Memory B cell (primary cell): Measurements from ENCODE around the gene EYS.

ENCODE experiments used
- ATAC-seq: fragments of 150-1000 bp; cut with Tn5 transposase; 2 replicates; pipeline ENCODE4 v1.10.0; 2021; ENCODE audit warnings: low read depth, mild to moderate bottlenecking, moderate library complexity
- DNase-seq, 2 donors: peaks; one replicate each; pipeline ENCODE4 v3.0.0; 2022; ENCODE audit warnings: low spot score in 2 of 2
- H3K27ac Mint-ChIP-seq: one replicate; pipeline ENCODE4 v1.8.0; 2022; ENCODE audit warnings: mild to moderate bottlenecking, moderate library complexity, mixed read lengths
- H3K27me3 Mint-ChIP-seq: one replicate; pipeline ENCODE4 v1.8.0; 2022; ENCODE audit warnings: mixed read lengths
- H3K36me3 Mint-ChIP-seq: one replicate; pipeline ENCODE4 v1.8.0; 2022; ENCODE audit warnings: mild to moderate bottlenecking, mixed read lengths
- H3K4me1 Mint-ChIP-seq: one replicate; pipeline ENCODE4 v1.8.0; 2022; ENCODE audit warnings: mixed read lengths
- H3K4me3 Mint-ChIP-seq: one replicate; pipeline ENCODE4 v1.8.0; 2022; ENCODE audit warnings: mild to moderate bottlenecking, moderate library complexity, mixed read lengths
- H3K9me3 Mint-ChIP-seq: one replicate; pipeline ENCODE4 v1.8.0; 2022; ENCODE audit warnings: mixed read lengths

EYS gene

GRCh38 chr6:64679416-64679815, 1027.6 kb downstream of the EYS start:
- Mint-ChIP-seq H3K27ac (no peak overlapping the region), H3K27me3 (no peaks in the 10 kb centered on the region), H3K4me3 (no peak overlapping the region), H3K36me3 (no peaks in the 10 kb centered on the region), H3K9me3 (peaks cover 6% of the 10 kb centered on the region), H3K4me1 (no peaks in the 10 kb centered on the region)
- no peak for DNase-seq
- ATAC-seq, result no peak

DNA sequence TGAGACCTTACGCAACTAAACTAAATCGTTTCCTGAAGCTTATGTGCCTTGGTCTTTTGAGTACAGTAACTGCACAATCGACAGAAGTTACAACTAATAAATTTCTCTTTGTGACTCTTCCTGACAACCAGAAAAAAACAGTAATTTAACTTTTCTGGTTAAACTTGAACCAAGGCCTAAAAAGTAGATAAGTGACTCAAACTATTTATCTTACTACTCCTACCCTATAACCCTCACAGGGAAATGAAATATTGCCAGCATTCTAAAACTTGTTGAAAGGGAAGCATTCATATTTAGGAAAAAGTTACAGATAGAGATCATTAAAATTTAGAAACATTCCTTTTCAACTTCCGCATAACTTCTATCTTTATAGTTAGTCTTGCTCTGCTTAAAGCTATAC, 1034.4 kb downstream of the EYS start:
- H3K36me3 Mint-ChIP-seq, result no peaks in the 10 kb centered on the region
- no peaks in the 10 kb centered on the region for H3K4me1 Mint-ChIP-seq
- H3K27me3 Mint-ChIP-seq, result no peaks in the 10 kb centered on the region
- H3K9me3 Mint-ChIP-seq, result peaks cover 1% of the 10 kb centered on the region
- H3K27ac Mint-ChIP-seq, result no peak overlapping the region
- ATAC-seq (no peak), DNase-seq (no peak)
- H3K4me3 Mint-ChIP-seq, result no peak overlapping the region

- Mint-ChIP-seq H3K27me3 (no peaks in the 10 kb centered on the region), H3K9me3 (peaks cover 1% of the 10 kb centered on the region), H3K4me3 (no peak overlapping the region), H3K36me3 (no peaks in the 10 kb centered on the region), H3K27ac (no peak overlapping the region), H3K4me1 (no peaks in the 10 kb centered on the region)
- no peak for ATAC-seq
- DNase-seq, result no peak
These were observed 1034.9 kb downstream of the EYS start for GRCh38 chr6:64672131-64672530.

GRCh38 chr6:64665137-64665536, 1041.9 kb downstream of the EYS start:
- DNase-seq (no peak), ATAC-seq (no peak)
- Mint-ChIP-seq H3K27ac (no peak overlapping the region), H3K4me3 (no peak overlapping the region), H3K36me3 (no peaks in the 10 kb centered on the region), H3K9me3 (peaks cover 5% of the 10 kb centered on the region), H3K4me1 (no peaks in the 10 kb centered on the region), H3K27me3 (no peaks in the 10 kb centered on the region)

- Mint-ChIP-seq H3K36me3 (no peaks in the 10 kb centered on the region), H3K4me3 (no peak overlapping the region), H3K9me3 (peaks cover 5% of the 10 kb centered on the region), H3K4me1 (no peaks in the 10 kb centered on the region), H3K27ac (no peak overlapping the region), H3K27me3 (no peaks in the 10 kb centered on the region)
- DNase-seq (no peak), ATAC-seq (no peak)
These were observed 1042.5 kb downstream of the EYS start for GRCh38 chr6:64664480-64664879.

DNA sequence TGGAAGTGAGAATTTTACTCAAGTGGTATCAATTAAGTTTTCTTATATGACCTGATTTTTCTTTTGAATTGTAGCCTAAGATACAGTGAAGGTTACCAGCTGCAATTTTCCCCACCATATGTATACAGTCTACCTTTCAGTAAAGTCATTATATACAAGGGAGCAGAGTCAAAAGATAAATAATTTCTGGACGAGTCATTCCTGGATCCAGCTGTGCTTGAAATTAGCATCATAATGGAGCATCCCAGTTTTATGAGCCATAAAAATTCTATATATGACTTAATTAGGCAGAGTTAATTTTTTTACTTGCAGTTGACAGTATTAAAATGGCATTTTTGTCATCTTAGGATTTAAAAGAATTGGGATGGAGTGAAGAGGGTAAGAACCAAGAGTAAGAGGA, 1063.0 kb downstream of the EYS start:
- no peaks in the 10 kb centered on the region for H3K9me3 Mint-ChIP-seq
- DNase-seq (no peak), ATAC-seq (no peak)
- H3K27me3 Mint-ChIP-seq, result no peaks in the 10 kb centered on the region
- H3K4me3 Mint-ChIP-seq, result no peak overlapping the region
- H3K4me1 Mint-ChIP-seq, result no peaks in the 10 kb centered on the region
- no peaks in the 10 kb centered on the region for H3K36me3 Mint-ChIP-seq
- H3K27ac Mint-ChIP-seq, result no peak overlapping the region

DNA sequence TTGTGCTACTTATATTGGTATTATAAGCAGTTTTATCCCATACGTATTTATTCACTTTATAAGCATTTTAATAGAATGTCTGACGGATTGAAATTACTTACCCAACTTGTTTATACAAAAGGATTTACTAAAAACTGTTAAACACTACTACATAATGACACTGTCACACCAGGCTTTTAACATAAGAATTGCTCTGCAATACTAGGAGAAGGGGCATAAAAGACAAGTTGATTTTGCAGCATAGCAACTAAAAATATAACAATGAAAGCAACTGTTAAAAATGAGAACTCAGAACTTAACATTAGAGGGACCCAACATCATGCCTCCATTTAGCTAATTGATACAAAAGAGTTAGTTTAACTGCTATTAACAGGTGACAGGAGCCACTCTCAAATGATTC, 1076.1 kb downstream of the EYS start:
- DNase-seq (no peak), ATAC-seq (no peak)
- no peak overlapping the region for H3K4me3 Mint-ChIP-seq
- H3K4me1 Mint-ChIP-seq, result no peaks in the 10 kb centered on the region
- no peaks in the 10 kb centered on the region for H3K27me3 Mint-ChIP-seq
- no peaks in the 10 kb centered on the region for H3K9me3 Mint-ChIP-seq
- H3K36me3 Mint-ChIP-seq, result no peaks in the 10 kb centered on the region
- H3K27ac Mint-ChIP-seq, result no peak overlapping the region

DNA sequence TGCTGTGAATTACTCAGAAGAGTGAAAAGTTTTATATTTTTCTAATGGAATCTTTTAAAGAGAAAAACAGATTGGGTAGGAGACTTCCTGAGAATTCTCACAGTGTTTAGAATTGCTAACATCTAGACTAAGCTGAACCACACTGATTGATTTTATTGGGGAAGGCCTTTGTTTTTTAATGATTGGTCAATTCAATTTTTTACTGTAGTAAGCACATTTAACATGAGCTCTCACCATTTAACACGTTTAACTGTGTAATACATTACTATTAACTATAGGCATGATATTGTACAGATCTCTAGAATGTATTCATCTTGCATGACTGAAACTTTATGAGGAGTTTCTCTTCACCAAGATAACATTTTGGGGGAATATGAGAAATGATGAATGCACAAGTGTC, 1084.1 kb downstream of the EYS start:
- H3K9me3 Mint-ChIP-seq, result no peaks in the 10 kb centered on the region
- no peaks in the 10 kb centered on the region for H3K27me3 Mint-ChIP-seq
- DNase-seq, result no peak
- H3K4me3 Mint-ChIP-seq, result no peak overlapping the region
- no peaks in the 10 kb centered on the region for H3K36me3 Mint-ChIP-seq
- H3K4me1 Mint-ChIP-seq, result no peaks in the 10 kb centered on the region
- no peak for ATAC-seq
- no peak overlapping the region for H3K27ac Mint-ChIP-seq

- DNase-seq (no peak), ATAC-seq (no peak)
- no peaks in the 10 kb centered on the region for H3K4me1 Mint-ChIP-seq
- no peak overlapping the region for H3K27ac Mint-ChIP-seq
- no peaks in the 10 kb centered on the region for H3K36me3 Mint-ChIP-seq
- peaks cover 9% of the 10 kb centered on the region for H3K9me3 Mint-ChIP-seq
- no peaks in the 10 kb centered on the region for H3K27me3 Mint-ChIP-seq
- no peak overlapping the region for H3K4me3 Mint-ChIP-seq
These were observed 1104.0 kb downstream of the EYS start for GRCh38 chr6:64602993-64603392.

GRCh38 chr6:64591676-64592036, 1115.4 kb downstream of the EYS start:
- ATAC-seq (no peak), DNase-seq (no peak)
- Mint-ChIP-seq H3K27me3 (no peaks in the 10 kb centered on the region), H3K27ac (no peak overlapping the region), H3K4me1 (no peaks in the 10 kb centered on the region), H3K4me3 (no peak overlapping the region), H3K9me3 (peaks cover 3% of the 10 kb centered on the region), H3K36me3 (no peaks in the 10 kb centered on the region)

DNA sequence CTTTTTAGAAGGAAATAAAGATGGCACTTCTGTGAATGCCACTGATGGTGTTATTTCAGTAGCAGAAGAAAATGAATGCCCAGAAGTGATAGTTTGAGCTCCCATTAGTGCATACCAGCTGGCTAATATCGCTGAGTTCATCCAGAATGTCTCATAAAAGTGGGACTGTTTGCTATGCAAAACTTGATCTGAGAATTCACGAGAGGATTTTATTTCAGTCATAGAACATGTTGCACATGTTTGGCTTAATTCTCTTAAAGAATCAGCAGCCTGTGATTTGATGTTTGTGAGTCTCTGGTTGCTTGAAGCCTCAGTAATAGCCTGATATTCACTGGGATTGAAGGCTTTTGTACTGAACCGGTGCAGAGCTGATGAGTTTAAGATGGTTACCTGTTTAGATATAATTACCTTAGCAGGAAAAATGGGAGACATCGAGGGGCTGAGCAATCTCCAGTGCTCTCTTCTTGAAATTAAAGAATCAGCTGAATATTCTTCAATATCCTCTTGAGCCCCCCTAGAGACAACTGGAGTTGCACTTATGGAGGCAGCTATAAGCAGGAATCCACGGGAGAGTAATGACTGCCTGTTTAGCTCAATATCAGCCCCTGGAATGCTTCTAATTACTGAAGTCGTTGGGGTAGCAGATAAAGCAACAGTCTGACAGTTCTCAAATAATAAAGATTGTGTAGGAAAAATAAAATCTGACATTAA, 1115.9 kb downstream of the EYS start:
- ATAC-seq (no peak), DNase-seq (no peak)
- no peaks in the 10 kb centered on the region for H3K36me3 Mint-ChIP-seq
- no peaks in the 10 kb centered on the region for H3K4me1 Mint-ChIP-seq
- H3K27me3 Mint-ChIP-seq, result no peaks in the 10 kb centered on the region
- H3K27ac Mint-ChIP-seq, result no peak overlapping the region
- peaks cover 3% of the 10 kb centered on the region for H3K9me3 Mint-ChIP-seq
- no peak overlapping the region for H3K4me3 Mint-ChIP-seq

GRCh38 chr6:64589961-64590360, 1117.1 kb downstream of the EYS start:
- no peak for ATAC-seq
- no peak for DNase-seq

GRCh38 chr6:64580346-64580745, 1126.7 kb downstream of the EYS start:
- Mint-ChIP-seq H3K4me1 (no peaks in the 10 kb centered on the region), H3K36me3 (no peaks in the 10 kb centered on the region), H3K9me3 (peaks cover 10% of the 10 kb centered on the region), H3K27me3 (no peaks in the 10 kb centered on the region), H3K4me3 (no peak overlapping the region), H3K27ac (no peak overlapping the region)
- no peak for ATAC-seq
- DNase-seq, result no peak

More at GRCh38 chr6:64589961-64590360, 1117.1 kb downstream of the EYS start:
- no peaks in the 10 kb centered on the region for H3K36me3 Mint-ChIP-seq
- no peak overlapping the region for H3K4me3 Mint-ChIP-seq
- peaks cover 2% of the 10 kb centered on the region for H3K9me3 Mint-ChIP-seq
- no peaks in the 10 kb centered on the region for H3K4me1 Mint-ChIP-seq
- no peaks in the 10 kb centered on the region for H3K27me3 Mint-ChIP-seq
- no peak overlapping the region for H3K27ac Mint-ChIP-seq

DNA sequence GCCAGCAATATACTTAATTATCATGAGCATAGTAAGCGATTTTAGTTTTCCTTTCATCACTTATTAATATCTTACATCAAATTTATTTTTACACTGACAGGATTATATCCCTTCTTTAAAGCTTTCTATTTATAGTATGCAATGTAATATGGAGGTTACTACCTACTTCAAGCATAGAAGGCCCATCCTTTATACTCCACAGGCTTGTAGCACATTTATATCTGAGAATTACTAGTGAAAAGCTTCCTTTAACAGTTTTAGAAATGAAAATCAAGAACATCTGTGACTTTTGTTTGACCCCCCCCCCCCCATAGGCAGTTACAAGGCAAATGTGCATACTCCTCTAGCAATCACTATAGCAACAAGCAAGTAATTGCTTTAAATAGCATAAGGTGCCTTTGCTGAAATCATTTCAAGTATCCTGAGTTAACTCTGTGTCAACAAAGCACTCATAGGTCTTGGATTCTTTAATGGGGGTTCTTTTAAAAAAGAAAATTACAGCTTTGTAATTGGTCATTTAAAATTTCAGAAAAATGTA, 1153.7 kb downstream of the EYS start:
- Mint-ChIP-seq H3K4me1 (no peaks in the 10 kb centered on the region), H3K9me3 (peaks cover 6% of the 10 kb centered on the region), H3K27me3 (no peaks in the 10 kb centered on the region), H3K4me3 (no peak overlapping the region), H3K27ac (no peak overlapping the region), H3K36me3 (no peaks in the 10 kb centered on the region)
- DNase-seq, result no peak
- no peak for ATAC-seq

DNA sequence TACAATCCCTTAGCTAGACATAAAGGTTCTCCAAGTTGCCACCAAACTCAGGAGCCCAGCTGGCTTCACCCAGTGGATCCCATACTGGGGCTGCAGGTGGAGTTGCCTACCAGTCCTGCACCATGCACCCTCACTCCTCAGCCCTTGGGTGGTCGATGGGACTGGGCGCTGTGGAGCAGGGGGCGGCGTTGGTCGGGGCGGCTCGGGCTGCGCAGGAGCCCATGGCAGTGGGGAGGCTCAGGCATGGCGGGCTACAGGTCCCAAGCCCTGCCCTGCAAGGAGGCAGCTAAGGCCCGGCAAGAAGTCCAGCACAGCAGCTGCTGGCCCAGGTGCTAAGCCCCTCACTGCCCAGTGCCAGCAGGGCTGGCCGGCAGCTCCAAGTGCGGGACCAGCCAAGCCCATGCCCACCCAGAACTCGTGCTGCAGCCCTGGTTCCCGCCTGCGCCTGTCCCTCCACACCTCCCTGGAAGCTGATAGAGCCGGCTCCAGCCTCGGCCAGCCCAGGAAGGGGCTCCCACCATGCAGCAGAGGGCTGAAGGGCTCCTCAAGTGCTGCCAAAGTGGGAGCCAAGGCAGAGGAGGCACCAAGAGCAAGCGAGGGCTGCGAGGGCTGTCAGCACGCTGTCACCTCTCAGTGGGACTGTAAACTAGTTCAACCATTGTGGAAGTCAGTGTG, 1159.3 kb downstream of the EYS start:
- no peak overlapping the region for H3K27ac Mint-ChIP-seq
- no peak for ATAC-seq
- H3K27me3 Mint-ChIP-seq, result no peaks in the 10 kb centered on the region
- no peaks in the 10 kb centered on the region for H3K36me3 Mint-ChIP-seq
- no peak for DNase-seq
- no peaks in the 10 kb centered on the region for H3K4me1 Mint-ChIP-seq
- H3K4me3 Mint-ChIP-seq, result no peak overlapping the region
- peaks cover 6% of the 10 kb centered on the region for H3K9me3 Mint-ChIP-seq
